K562 (cell line): ENCODE measurements around the gene SAFB. TPM values are rescaled to one million over a fixed set of nuclear protein-coding genes. Genes with fewer than 3 reads are reported as not detected.
A peak's percentile ranks its signal among the peaks of the same experiment; 100 is the strongest.

Experiments used
- E2F3 ChIP-seq: fragments of 250-450 bp; sonication (Bioruptor Pico); IDR thresholded peaks from 2 replicates; pipeline ENCODE4 v1.4.0; 2020; ENCODE audit warnings: mild to moderate bottlenecking
- ERF ChIP-seq: fragments of 450-650 bp; formaldehyde crosslinking; IDR thresholded peaks from 2 replicates; pipeline ENCODE4 v1.4.0; 2020; ENCODE audit warnings: mild to moderate bottlenecking, mixed read lengths
- ETV5 ChIP-seq: sonication (generic); formaldehyde crosslinking; IDR thresholded peaks from 2 replicates; pipeline ENCODE4 v1.4.0; 2020; ENCODE audit warnings: low read depth, mild to moderate bottlenecking, missing genetic modification reagents
- GATAD2A ChIP-seq: fragments of 450-650 bp; IDR thresholded peaks from 2 replicates; pipeline ENCODE4 v1.6.1; 2017
- HDAC6 ChIP-seq: IDR thresholded peaks from 2 replicates; pipeline ENCODE4 v1.6.1; 2012; ENCODE audit warnings: low read depth, mild to moderate bottlenecking, control low read depth, inconsistent platforms, low read length, moderate library complexity
- KAT2B ChIP-seq: IDR thresholded peaks from one replicate; pipeline ENCODE4 v1.6.1; 2012; ENCODE audit warnings: low read depth, mild to moderate bottlenecking, control low read depth, inconsistent platforms, low read length, moderate library complexity
- KLF10 ChIP-seq: fragments of 250-450 bp; sonication (Bioruptor Pico); IDR thresholded peaks from 2 replicates; pipeline ENCODE4 v1.6.1; 2021; ENCODE audit warnings: matching md5 sums
- MXI1 ChIP-seq: IDR thresholded peaks from 2 replicates; pipeline ENCODE4 v1.6.1; 2011; ENCODE audit warnings: low read depth, mild to moderate bottlenecking, improper control_type of control experiment, low read length
- NEUROD1 ChIP-seq: fragments of 150-350 bp; IDR thresholded peaks from 2 replicates; pipeline ENCODE4 v1.6.1; 2014; ENCODE audit warnings: borderline replicate concordance, low read length, low read depth; ENCODE audit not compliant: partially characterized antibody
- NFIC ChIP-seq: fragments of 450-650 bp; IDR thresholded peaks from 2 replicates; pipeline ENCODE4 v1.6.1; 2017; ENCODE audit warnings: mild to moderate bottlenecking, inconsistent platforms
- NR2F6 ChIP-seq: fragments of 450-650 bp; formaldehyde crosslinking; IDR thresholded peaks from 2 replicates; pipeline ENCODE4 v1.4.0; 2020; ENCODE audit warnings: mild to moderate bottlenecking
- NR3C1 ChIP-seq: sonication (generic); formaldehyde crosslinking; IDR thresholded peaks from 2 replicates; pipeline ENCODE4 v1.8.1; 2022; ENCODE audit warnings: missing genetic modification reagents
- RFX5 ChIP-seq: IDR thresholded peaks from 2 replicates; pipeline ENCODE4 v1.6.1; 2011; ENCODE audit warnings: low read depth, mild to moderate bottlenecking, improper control_type of control experiment, low read length
- SMARCA5 ChIP-seq: fragments of 450-650 bp; IDR thresholded peaks from 2 replicates; pipeline ENCODE4 v1.6.1; 2016
- SMARCB1 ChIP-seq: IDR thresholded peaks from 2 replicates; pipeline ENCODE4 v1.6.1; 2011; ENCODE audit warnings: improper control_type of control experiment, low read depth; ENCODE audit not compliant: insufficient read length
- TBL1XR1 ChIP-seq, 2 experiments: IDR thresholded peaks; 2 replicates each; pipeline ENCODE4 v1.6.1; 2012; ENCODE audit warnings: improper control_type of control experiment in 2 of 2, low read length in 2 of 2, mild to moderate bottlenecking in 1 of 2
- ZKSCAN1 ChIP-seq: fragments of 150-350 bp; IDR thresholded peaks from 2 replicates; pipeline ENCODE4 v1.6.1; 2016; ENCODE audit warnings: low read depth, low read length
- ZNF12 ChIP-seq: sonication (generic); formaldehyde crosslinking; IDR thresholded peaks from 2 replicates; pipeline ENCODE4 v1.4.0; 2020; ENCODE audit warnings: mild to moderate bottlenecking, missing genetic modification reagents
- ZNF282 ChIP-seq: sonication (generic); formaldehyde crosslinking; IDR thresholded peaks from 2 replicates; pipeline ENCODE4 v1.8.1; 2023; ENCODE audit warnings: missing genetic modification reagents
- ZNF41 ChIP-seq: fragments of 250-450 bp; sonication (Bioruptor Pico); conservative IDR thresholded peaks from 2 replicates; pipeline ENCODE4 v1.4.0; 2020; ENCODE audit warnings: mild to moderate bottlenecking
- ZNF584 ChIP-seq: fragments of 200-800 bp; sonication (Bioruptor generic); IDR thresholded peaks from 2 replicates; pipeline ENCODE4 v1.6.1; 2016; ENCODE audit warnings: low read depth, mild to moderate bottlenecking, missing genetic modification characterization, missing compliant biosample characterization
- ZNF79 ChIP-seq: fragments of 250-450 bp; sonication (Bioruptor Pico); IDR thresholded peaks from 2 replicates; pipeline ENCODE4 v1.4.0; 2020; ENCODE audit warnings: low read depth, mild to moderate bottlenecking, moderate library complexity
- polyA plus RNA-seq, 8 experiments: library from polyadenylated mRNA; depleted of rRNA in 4 of 8; stranded (reverse) in 5 of 8; unstranded in 3 of 8; fragments of >200 nt; fragmentation: Nextera tagmentation in 2 of 8; fragmentation: Illumina TruSeq in 1 of 8; extraction: Ambion mirVana in 2 of 8; extraction: Trizol in 1 of 8; gene quantifications; 2 replicates each; pipeline versions ENCODE4 v1.2.1 to v1.2.3, GENCODE V29; 2011 to 2014; ENCODE audit warnings: inconsistent platforms in 1 of 8, missing spikeins in 1 of 8
- total RNA-seq, 7 experiments: library from RNA; depleted of rRNA in 6 of 7; stranded (reverse); fragments of >200 nt in 6 of 7; fragmentation: Illumina TruSeq in 2 of 7; extraction: Trizol in 2 of 7; gene quantifications; 2 replicates each; pipeline versions ENCODE4 v1.2.1 to v1.2.3, GENCODE V29; 2011 to 2021; ENCODE audit warnings: low replicate concordance in 1 of 7
- TF ChIP-seq, protein P1 (sequence below), 2 experiments: IDR thresholded peaks; 2 replicates each; pipeline ENCODE4 v1.6.1; 2012; ENCODE audit warnings: improper control_type of control experiment in 2 of 2, low read depth in 2 of 2, low read length in 2 of 2, borderline replicate concordance in 1 of 2
- TF ChIP-seq, protein P2 (sequence below): sonication (generic); formaldehyde crosslinking; IDR thresholded peaks from 2 replicates; pipeline ENCODE4 v1.8.1; 2023; ENCODE audit warnings: mild to moderate bottlenecking, missing genetic modification reagents
- TF ChIP-seq, protein P3 (sequence below): sonication (generic); formaldehyde crosslinking; IDR thresholded peaks from 2 replicates; pipeline ENCODE4 v1.5.0; 2020; ENCODE audit warnings: missing genetic modification reagents

SAFB gene
- total and polyA plus RNA-seq, 9 of the 15 experiments (the other 6 are each of a cell fraction or from before 2014, with no cell fraction given): 1.1 to 151 (median 83.1) TPM

DNA sequence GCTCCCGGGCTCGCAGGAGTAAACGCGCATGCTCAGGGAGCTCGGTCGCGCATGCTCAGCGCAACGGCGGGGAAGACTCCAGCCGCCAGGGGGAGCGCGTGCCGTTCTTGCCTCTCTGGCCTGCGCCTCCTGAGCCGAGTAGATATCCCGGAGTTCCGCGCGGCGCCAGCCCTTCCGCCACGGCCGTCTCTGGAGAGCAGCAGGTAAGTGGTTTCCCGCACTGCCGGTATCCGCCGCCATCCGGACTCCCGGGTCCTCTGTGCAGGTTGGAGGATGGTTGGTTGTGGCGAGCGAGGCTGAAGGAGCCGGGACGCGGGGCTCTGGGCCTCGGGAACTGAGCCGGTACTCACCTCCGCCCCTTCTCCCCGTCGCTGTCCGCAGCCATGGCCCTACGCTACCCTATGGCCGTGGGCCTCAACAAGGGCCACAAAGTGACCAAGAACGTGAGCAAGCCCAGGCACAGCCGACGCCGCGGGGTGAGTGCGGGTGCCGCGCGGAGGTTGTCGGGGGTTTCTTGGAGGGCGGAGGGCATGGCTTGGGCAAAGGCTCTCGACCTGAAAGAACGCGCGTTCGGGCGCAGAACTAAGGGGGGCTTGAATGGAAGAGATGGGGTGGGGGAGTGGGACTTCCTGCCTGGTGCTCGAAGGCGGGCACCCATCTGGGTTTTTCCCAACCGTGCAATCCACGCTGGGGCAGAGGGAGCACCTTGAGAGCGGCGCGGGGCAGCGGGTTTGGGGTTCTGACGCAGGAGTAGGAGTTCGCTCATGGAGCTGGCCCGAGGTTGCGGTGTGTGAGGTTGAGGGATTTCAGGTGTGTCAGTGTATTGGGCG, 67.5 kb downstream of the SAFB start, which contains the start of gene RPL36 (continued):
- TF ChIP-seq, protein P1, sequence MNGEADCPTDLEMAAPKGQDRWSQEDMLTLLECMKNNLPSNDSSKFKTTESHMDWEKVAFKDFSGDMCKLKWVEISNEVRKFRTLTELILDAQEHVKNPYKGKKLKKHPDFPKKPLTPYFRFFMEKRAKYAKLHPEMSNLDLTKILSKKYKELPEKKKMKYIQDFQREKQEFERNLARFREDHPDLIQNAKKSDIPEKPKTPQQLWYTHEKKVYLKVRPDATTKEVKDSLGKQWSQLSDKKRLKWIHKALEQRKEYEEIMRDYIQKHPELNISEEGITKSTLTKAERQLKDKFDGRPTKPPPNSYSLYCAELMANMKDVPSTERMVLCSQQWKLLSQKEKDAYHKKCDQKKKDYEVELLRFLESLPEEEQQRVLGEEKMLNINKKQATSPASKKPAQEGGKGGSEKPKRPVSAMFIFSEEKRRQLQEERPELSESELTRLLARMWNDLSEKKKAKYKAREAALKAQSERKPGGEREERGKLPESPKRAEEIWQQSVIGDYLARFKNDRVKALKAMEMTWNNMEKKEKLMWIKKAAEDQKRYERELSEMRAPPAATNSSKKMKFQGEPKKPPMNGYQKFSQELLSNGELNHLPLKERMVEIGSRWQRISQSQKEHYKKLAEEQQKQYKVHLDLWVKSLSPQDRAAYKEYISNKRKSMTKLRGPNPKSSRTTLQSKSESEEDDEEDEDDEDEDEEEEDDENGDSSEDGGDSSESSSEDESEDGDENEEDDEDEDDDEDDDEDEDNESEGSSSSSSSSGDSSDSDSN (IDR thresholded peaks at IDR 0.05; ENCODE audit: borderline replicate concordance in 1 of 2, low read depth in 2 of 2, low read length in 2 of 2): no peak
- TF ChIP-seq ETV5 (peak; percentile 63; the same call in 1 of the 2 replicates), RFX5 (no peak), ZNF79 (CRISPR knock-in tag) (no peak), ZNF584 (no peak), ZKSCAN1 (peak; percentile 37), NFIC (peak; percentile 66), NEUROD1 (peak; percentile 23), E2F3 (CRISPR knock-in tag) (peak; percentile 81; the same call in 1 of the 2 replicates), MXI1 (0 out of 2 replicates have a peak, but pooled peaks have one; percentile 11), ZNF282 (CRISPR knock-in tag) (0 out of 2 replicates have a peak, but pooled peaks have one; percentile 21), TBL1XR1 (IDR thresholded peaks at IDR 0.05; ENCODE audit: low read length in 2 of 2) (no peak), ERF (CRISPR knock-in tag) (0 out of 2 replicates have a peak, but pooled peaks have one; percentile 35), ZNF12 (CRISPR knock-in tag) (no peak; the same call in 1 of the 2 replicates), GATAD2A (0 out of 2 replicates have a peak, but pooled peaks have one; percentile 33), NR3C1 (CRISPR knock-in tag) (no peak), HDAC6 (no peak), KAT2B (no peak), NR2F6 (CRISPR knock-in tag) (peak; percentile 18; the same call in 1 of the 2 replicates), KLF10 (no peak), ZNF41 (CRISPR knock-in tag) (no peak), SMARCA5 (no peak), SMARCB1 (no peak)
- TF ChIP-seq, protein P2, sequence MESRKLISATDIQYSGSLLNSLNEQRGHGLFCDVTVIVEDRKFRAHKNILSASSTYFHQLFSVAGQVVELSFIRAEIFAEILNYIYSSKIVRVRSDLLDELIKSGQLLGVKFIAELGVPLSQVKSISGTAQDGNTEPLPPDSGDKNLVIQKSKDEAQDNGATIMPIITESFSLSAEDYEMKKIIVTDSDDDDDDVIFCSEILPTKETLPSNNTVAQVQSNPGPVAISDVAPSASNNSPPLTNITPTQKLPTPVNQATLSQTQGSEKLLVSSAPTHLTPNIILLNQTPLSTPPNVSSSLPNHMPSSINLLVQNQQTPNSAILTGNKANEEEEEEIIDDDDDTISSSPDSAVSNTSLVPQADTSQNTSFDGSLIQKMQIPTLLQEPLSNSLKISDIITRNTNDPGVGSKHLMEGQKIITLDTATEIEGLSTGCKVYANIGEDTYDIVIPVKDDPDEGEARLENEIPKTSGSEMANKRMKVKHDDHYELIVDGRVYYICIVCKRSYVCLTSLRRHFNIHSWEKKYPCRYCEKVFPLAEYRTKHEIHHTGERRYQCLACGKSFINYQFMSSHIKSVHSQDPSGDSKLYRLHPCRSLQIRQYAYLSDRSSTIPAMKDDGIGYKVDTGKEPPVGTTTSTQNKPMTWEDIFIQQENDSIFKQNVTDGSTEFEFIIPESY (CRISPR knock-in tag): 0 out of 2 replicates have a peak, but pooled peaks have one; percentile 34
- TF ChIP-seq, protein P3, sequence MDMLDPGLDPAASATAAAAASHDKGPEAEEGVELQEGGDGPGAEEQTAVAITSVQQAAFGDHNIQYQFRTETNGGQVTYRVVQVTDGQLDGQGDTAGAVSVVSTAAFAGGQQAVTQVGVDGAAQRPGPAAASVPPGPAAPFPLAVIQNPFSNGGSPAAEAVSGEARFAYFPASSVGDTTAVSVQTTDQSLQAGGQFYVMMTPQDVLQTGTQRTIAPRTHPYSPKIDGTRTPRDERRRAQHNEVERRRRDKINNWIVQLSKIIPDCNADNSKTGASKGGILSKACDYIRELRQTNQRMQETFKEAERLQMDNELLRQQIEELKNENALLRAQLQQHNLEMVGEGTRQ (CRISPR knock-in tag): peak; percentile 2; the same call in 1 of the 2 replicates
